ENCODE measurements around the gene FBXO17.

FBXO17 gene

GRCh38 chr19:38900202-38900629 is 75.3 kb downstream of the FBXO17 start:
- TF ChIP-seq EZH2 (IDR thresholded peaks at IDR 0.05; ENCODE audit: borderline replicate concordance, low read length), result no peak
- TF ChIP-seq CTCF (IDR thresholded peaks at IDR 0.05; ENCODE audit: low read length), result no peak
- H3K4me2 ChIP-seq (ENCODE audit: low read length), result peak overlapping the region; percentile 82
- peak overlapping the region; percentile 8 for H3K27ac ChIP-seq (ENCODE audit: low read depth, low read length, poor library complexity, severe bottlenecking)
- no peak overlapping the region for H2AFZ ChIP-seq (ENCODE audit: low read length)
- H3K36me3 ChIP-seq (ENCODE audit: insufficient read depth, low read length), result peaks cover 18% of the 10 kb centered on the region
- no peaks in the 10 kb centered on the region for H3K27me3 ChIP-seq (ENCODE audit: insufficient read depth, low read length)
- peak overlapping the region; percentile 67 for H3K4me3 ChIP-seq (ENCODE audit: low read depth, low read length, poor library complexity, severe bottlenecking)
- no peaks in the 10 kb centered on the region for H3K9me2 ChIP-seq (ENCODE audit: low read depth, low read length)
- H3K79me2 ChIP-seq (ENCODE audit: insufficient read depth, low read length), result peaks cover 16% of the 10 kb centered on the region
- no peaks in the 10 kb centered on the region for H4K20me1 ChIP-seq (ENCODE audit: insufficient read depth, low read length)
- no peaks in the 10 kb centered on the region for H3F3A ChIP-seq (ENCODE audit: insufficient read depth, low read length)
- H3K4me1 ChIP-seq (ENCODE audit: insufficient read depth, low read length, severe bottlenecking), result peaks cover 24% of the 10 kb centered on the region
- peak overlapping the region; percentile 75 for H3K9ac ChIP-seq (ENCODE audit: low read length)
- no peaks in the 10 kb centered on the region for H3K9me3 ChIP-seq (ENCODE audit: low read length)

- Histone ChIP-seq H3K9me2 (ENCODE audit: low read depth, low read length) (no peaks in the 10 kb centered on the region), H2AFZ (ENCODE audit: low read length) (no peak within 1 kb of the TSS), H3K4me2 (ENCODE audit: low read length) (peak within 1 kb of the TSS; percentile 82), H3K27me3 (ENCODE audit: insufficient read depth, low read length) (no peaks in the 10 kb centered on the region), H3K36me3 (ENCODE audit: insufficient read depth, low read length) (peaks cover 12% of the 10 kb centered on the region), H3K9me3 (ENCODE audit: low read length) (no peaks in the 10 kb centered on the region), H3K4me3 (ENCODE audit: low read depth, low read length, poor library complexity, severe bottlenecking) (peak within 1 kb of the TSS; percentile 67), H3F3A (ENCODE audit: insufficient read depth, low read length) (no peaks in the 10 kb centered on the region), H3K79me2 (ENCODE audit: insufficient read depth, low read length) (peaks cover 16% of the 10 kb centered on the region), H4K20me1 (ENCODE audit: insufficient read depth, low read length) (no peaks in the 10 kb centered on the region), H3K27ac (ENCODE audit: low read depth, low read length, poor library complexity, severe bottlenecking) (peak within 1 kb of the TSS; percentile 8), H3K9ac (ENCODE audit: low read length) (peak within 1 kb of the TSS; percentile 75), H3K4me1 (ENCODE audit: insufficient read depth, low read length, severe bottlenecking) (peaks cover 24% of the 10 kb centered on the region)
- TF ChIP-seq EZH2 (IDR thresholded peaks at IDR 0.05; ENCODE audit: borderline replicate concordance, low read length) (no peak), CTCF (IDR thresholded peaks at IDR 0.05; ENCODE audit: low read length) (no peak)
Measured at GRCh38 chr19:38899447-38900201, 75.9 kb downstream of the FBXO17 start, which contains the start of the genes NFKBIB and SIRT2. Gene NFKBIB, plus strand, starts transcription at chr19:38899969. Its CDS starts 64 bp downstream, at chr19:38900033. Gene SIRT2, minus strand, starts transcription at chr19:38899618. Its CDS starts 97 bp downstream, at chr19:38899521.

- Histone ChIP-seq H3K4me1 (ENCODE audit: insufficient read depth, low read length, severe bottlenecking) (peaks cover 24% of the 10 kb centered on the region), H2AFZ (ENCODE audit: low read length) (no peak overlapping the region), H3K4me3 (ENCODE audit: low read depth, low read length, poor library complexity, severe bottlenecking) (peak overlapping the region; percentile 67), H3F3A (ENCODE audit: insufficient read depth, low read length) (no peaks in the 10 kb centered on the region), H3K9ac (ENCODE audit: low read length) (peak overlapping the region; percentile 56), H4K20me1 (ENCODE audit: insufficient read depth, low read length) (no peaks in the 10 kb centered on the region), H3K27ac (ENCODE audit: low read depth, low read length, poor library complexity, severe bottlenecking) (no peak overlapping the region), H3K4me2 (ENCODE audit: low read length) (peak overlapping the region; percentile 78), H3K27me3 (ENCODE audit: insufficient read depth, low read length) (no peaks in the 10 kb centered on the region), H3K9me3 (ENCODE audit: low read length) (no peaks in the 10 kb centered on the region), H3K36me3 (ENCODE audit: insufficient read depth, low read length) (peaks cover 6% of the 10 kb centered on the region), H3K9me2 (ENCODE audit: low read depth, low read length) (no peaks in the 10 kb centered on the region), H3K79me2 (ENCODE audit: insufficient read depth, low read length) (peaks cover 16% of the 10 kb centered on the region)
- TF ChIP-seq EZH2 (IDR thresholded peaks at IDR 0.05; ENCODE audit: borderline replicate concordance, low read length) (no peak), CTCF (IDR thresholded peaks at IDR 0.05; ENCODE audit: low read length) (no peak)
Measured at GRCh38 chr19:38898788-38899446, 76.6 kb downstream of the FBXO17 start.

Measured in OCI-LY1 (cell line).